ENCODE measurements around the gene ATP8B4.

- TF ChIP-seq CREB5 (CRISPR knock-in tag; IDR thresholded peaks at IDR 0.05; ENCODE audit: low read depth) (no peak), ZFP3 (CRISPR knock-in tag; IDR thresholded peaks at IDR 0.05) (no peak), ZNF8 (CRISPR knock-in tag; IDR thresholded peaks at IDR 0.05) (no peak), CSDC2 (CRISPR knock-in tag; IDR thresholded peaks at IDR 0.05) (no peak), ZNF70 (CRISPR knock-in tag; IDR thresholded peaks at IDR 0.05) (no peak), ARNTL (CRISPR knock-in tag; IDR thresholded peaks at IDR 0.05; ENCODE audit: borderline replicate concordance, low read depth) (no peak), ISL1 (CRISPR knock-in tag; IDR thresholded peaks at IDR 0.05) (no peak), BACH2 (CRISPR knock-in tag; IDR thresholded peaks at IDR 0.05; ENCODE audit: borderline replicate concordance) (no peak), PPARA (CRISPR knock-in tag; IDR thresholded peaks at IDR 0.05; ENCODE audit: borderline replicate concordance) (no peak), TCF4 (CRISPR knock-in tag; IDR thresholded peaks at IDR 0.05; ENCODE audit: borderline replicate concordance) (no peak; the same call in 1 of the 2 replicates), ZFP30 (CRISPR knock-in tag; IDR thresholded peaks at IDR 0.05) (no peak), RARB (CRISPR knock-in tag; IDR thresholded peaks at IDR 0.05) (no peak)
- TF ChIP-seq, protein P1, sequence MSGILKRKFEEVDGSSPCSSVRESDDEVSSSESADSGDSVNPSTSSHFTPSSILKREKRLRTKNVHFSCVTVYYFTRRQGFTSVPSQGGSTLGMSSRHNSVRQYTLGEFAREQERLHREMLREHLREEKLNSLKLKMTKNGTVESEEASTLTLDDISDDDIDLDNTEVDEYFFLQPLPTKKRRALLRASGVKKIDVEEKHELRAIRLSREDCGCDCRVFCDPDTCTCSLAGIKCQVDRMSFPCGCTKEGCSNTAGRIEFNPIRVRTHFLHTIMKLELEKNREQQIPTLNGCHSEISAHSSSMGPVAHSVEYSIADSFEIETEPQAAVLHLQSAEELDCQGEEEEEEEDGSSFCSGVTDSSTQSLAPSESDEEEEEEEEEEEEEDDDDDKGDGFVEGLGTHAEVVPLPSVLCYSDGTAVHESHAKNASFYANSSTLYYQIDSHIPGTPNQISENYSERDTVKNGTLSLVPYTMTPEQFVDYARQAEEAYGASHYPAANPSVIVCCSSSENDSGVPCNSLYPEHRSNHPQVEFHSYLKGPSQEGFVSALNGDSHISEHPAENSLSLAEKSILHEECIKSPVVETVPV (CRISPR knock-in tag; IDR thresholded peaks at IDR 0.05), result no peak
- TF ChIP-seq, protein P2, sequence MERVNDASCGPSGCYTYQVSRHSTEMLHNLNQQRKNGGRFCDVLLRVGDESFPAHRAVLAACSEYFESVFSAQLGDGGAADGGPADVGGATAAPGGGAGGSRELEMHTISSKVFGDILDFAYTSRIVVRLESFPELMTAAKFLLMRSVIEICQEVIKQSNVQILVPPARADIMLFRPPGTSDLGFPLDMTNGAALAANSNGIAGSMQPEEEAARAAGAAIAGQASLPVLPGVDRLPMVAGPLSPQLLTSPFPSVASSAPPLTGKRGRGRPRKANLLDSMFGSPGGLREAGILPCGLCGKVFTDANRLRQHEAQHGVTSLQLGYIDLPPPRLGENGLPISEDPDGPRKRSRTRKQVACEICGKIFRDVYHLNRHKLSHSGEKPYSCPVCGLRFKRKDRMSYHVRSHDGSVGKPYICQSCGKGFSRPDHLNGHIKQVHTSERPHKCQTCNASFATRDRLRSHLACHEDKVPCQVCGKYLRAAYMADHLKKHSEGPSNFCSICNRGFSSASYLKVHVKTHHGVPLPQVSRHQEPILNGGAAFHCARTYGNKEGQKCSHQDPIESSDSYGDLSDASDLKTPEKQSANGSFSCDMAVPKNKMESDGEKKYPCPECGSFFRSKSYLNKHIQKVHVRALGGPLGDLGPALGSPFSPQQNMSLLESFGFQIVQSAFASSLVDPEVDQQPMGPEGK (CRISPR knock-in tag; IDR thresholded peaks at IDR 0.05; ENCODE audit: borderline replicate concordance), result no peak
Measured at GRCh38 chr15:49888323-49888693, 230.7 kb downstream of the ATP8B4 start.
